HFFc6 (cell line): Measurements from ENCODE around the gene CEACAM16. TPM values are rescaled to one million over a fixed set of nuclear protein-coding genes. Genes with fewer than 3 reads are reported as not detected.

Experiments used
- DNase-seq: peaks from one replicate; pipeline ENCODE4 v3.0.0-alpha.2; 2018
- H3K27ac Mint-ChIP-seq: 2 replicates; pipeline ENCODE4 v1.8.0; 2020; ENCODE audit warnings: mild to moderate bottlenecking, mixed read lengths
- H3K27me3 Mint-ChIP-seq: 2 replicates; pipeline ENCODE4 v1.8.0; 2021; ENCODE audit warnings: mild to moderate bottlenecking, moderate library complexity, mixed read lengths; ENCODE audit not compliant: insufficient read depth
- H3K36me3 Mint-ChIP-seq: 2 replicates; pipeline ENCODE4 v1.8.0; 2021; ENCODE audit warnings: low read depth, mixed read lengths
- H3K4me1 Mint-ChIP-seq: 2 replicates; pipeline ENCODE4 v1.8.0; 2020; ENCODE audit warnings: low read depth, mixed read lengths
- H3K4me3 Mint-ChIP-seq: 2 replicates; pipeline ENCODE4 v1.8.0; 2020; ENCODE audit warnings: mild to moderate bottlenecking, moderate library complexity, mixed read lengths
- H3K9me3 Mint-ChIP-seq: 2 replicates; pipeline ENCODE4 v1.8.0; 2020; ENCODE audit warnings: mild to moderate bottlenecking, mixed read lengths
- total RNA-seq, 6 experiments: library from RNA; stranded (reverse); fragmentation: NEBNext Ultra II Directional; extraction: Animal tissue kit (Norgen Biotek cat#: 25700); gene quantifications; 2 replicates in 1 of 6; 3 replicates in 5 of 6; pipeline ENCODE4 v1.2.3, GENCODE V29; 2021
- TF ChIP-seq, protein P1 (sequence below): fragments of 200-600 bp; sonication (generic); IDR thresholded peaks from 2 replicates; pipeline ENCODE4 v1.5.0; 2021; ENCODE audit warnings: antibody characterized with exemption, mild to moderate bottlenecking

The CEACAM16 gene
- total RNA-seq, 6 experiments from 2014 or later, result not detected

DNA sequence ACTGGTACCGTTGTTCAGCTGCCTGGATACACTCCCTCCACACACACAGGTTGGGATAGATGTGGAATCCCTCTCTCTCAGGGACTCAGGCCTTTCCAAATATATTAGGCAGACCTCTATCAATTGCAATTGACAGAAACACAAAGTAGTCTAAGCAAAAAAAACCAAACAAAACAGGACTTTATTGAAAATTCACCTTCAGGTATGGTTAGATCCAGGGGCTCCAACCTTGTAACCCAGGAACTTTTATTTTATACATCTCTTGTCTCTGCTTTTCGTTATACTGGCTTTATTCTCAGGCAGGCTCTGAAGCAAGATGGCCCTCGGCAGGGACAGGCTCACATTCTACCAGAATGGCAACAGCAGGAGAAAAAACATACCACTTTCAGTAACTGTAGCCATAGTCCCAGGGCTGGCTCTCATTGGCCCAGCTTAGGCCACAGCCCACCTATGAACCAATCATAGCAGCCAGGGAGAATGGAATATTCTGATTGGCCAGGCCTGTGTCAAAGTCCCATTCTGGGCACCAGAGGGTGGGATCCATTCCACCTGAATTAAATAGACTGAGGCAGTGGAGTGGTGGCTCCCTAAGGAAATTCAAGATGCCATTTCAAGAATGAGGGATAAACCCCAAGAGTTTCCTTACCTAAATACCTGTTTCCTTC, 40.8 kb upstream of the CEACAM16 start:
- no peaks in the 10 kb centered on the region for H3K9me3 Mint-ChIP-seq
- TF ChIP-seq, protein P1, sequence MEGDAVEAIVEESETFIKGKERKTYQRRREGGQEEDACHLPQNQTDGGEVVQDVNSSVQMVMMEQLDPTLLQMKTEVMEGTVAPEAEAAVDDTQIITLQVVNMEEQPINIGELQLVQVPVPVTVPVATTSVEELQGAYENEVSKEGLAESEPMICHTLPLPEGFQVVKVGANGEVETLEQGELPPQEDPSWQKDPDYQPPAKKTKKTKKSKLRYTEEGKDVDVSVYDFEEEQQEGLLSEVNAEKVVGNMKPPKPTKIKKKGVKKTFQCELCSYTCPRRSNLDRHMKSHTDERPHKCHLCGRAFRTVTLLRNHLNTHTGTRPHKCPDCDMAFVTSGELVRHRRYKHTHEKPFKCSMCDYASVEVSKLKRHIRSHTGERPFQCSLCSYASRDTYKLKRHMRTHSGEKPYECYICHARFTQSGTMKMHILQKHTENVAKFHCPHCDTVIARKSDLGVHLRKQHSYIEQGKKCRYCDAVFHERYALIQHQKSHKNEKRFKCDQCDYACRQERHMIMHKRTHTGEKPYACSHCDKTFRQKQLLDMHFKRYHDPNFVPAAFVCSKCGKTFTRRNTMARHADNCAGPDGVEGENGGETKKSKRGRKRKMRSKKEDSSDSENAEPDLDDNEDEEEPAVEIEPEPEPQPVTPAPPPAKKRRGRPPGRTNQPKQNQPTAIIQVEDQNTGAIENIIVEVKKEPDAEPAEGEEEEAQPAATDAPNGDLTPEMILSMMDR, result no peak
- no peaks in the 10 kb centered on the region for H3K4me1 Mint-ChIP-seq
- DNase-seq, result no peak
- H3K36me3 Mint-ChIP-seq, result peaks cover 43% of the 10 kb centered on the region
- H3K27me3 Mint-ChIP-seq, result no peaks in the 10 kb centered on the region
- no peak overlapping the region for H3K4me3 Mint-ChIP-seq
- no peak overlapping the region for H3K27ac Mint-ChIP-seq

DNA sequence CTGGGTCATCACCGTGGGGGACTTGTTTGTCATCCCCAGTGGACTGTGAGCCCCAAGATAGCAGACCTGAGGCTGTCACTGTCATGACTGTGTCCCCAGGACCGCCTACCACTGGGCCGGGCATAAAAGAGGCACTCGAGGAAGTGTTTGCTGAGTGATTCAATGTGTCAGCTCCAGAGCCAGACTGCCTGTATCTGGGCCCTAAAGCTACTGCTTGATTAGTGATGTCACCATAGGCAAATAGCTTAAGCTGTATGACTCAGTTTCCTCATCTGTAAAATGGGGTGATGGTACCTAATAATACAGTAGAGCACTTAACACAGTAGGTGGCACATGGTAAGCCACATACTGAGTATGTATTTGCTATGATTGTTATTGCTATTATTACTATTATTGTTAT, 38.9 kb upstream of the CEACAM16 start:
- Mint-ChIP-seq H3K27ac (no peak overlapping the region), H3K36me3 (peaks cover 39% of the 10 kb centered on the region), H3K4me1 (no peaks in the 10 kb centered on the region), H3K27me3 (no peaks in the 10 kb centered on the region), H3K9me3 (no peaks in the 10 kb centered on the region), H3K4me3 (no peak overlapping the region)
- no peak for DNase-seq
- TF ChIP-seq, protein P1, result no peak

DNA sequence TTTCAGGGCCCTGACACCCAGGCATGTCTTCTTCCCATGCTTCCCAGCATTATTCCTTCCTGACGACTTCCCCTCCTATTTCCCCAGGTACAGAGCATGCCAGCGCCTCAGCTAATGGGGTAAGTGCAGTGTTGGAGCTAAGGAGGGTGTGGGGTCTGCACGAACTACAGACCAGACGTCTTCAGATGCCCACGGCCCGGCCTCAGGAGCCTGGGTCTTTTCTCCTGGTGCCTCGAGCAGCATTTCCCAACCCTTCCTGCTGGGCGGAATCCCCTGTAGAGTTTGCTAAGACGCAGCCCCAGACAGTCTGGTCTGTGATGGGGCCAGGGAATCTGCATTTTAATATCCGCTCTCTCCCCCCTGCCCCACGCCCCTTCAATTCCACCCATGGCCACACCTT, 37.7 kb upstream of the CEACAM16 start:
- no peak overlapping the region for H3K27ac Mint-ChIP-seq
- no peak overlapping the region for H3K4me3 Mint-ChIP-seq
- no peak for DNase-seq
- TF ChIP-seq, protein P1, result no peak
- H3K4me1 Mint-ChIP-seq, result no peaks in the 10 kb centered on the region
- H3K9me3 Mint-ChIP-seq, result no peaks in the 10 kb centered on the region
- no peaks in the 10 kb centered on the region for H3K27me3 Mint-ChIP-seq
- peaks cover 38% of the 10 kb centered on the region for H3K36me3 Mint-ChIP-seq

DNA sequence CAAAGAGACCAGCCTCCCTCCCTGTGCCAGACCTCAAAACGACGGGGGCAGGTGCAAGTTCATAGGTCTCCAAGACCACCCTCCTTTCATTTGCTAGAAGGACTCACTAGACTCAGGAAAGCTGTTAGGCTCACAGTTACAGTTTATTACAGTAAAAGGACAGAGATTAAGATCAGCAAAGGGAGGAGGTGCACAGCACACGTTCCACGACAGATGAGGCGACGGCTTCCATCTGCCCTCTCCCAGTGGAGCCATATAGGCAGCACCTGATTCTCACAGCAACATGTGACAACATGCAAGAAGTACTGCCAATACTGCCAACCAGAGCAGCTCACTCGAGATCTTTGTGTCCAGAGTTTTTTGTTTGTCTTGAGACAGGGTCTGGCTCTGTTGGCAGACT, 37.0 kb upstream of the CEACAM16 start:
- H3K4me1 Mint-ChIP-seq, result no peaks in the 10 kb centered on the region
- no peak overlapping the region for H3K27ac Mint-ChIP-seq
- no peaks in the 10 kb centered on the region for H3K9me3 Mint-ChIP-seq
- peaks cover 32% of the 10 kb centered on the region for H3K36me3 Mint-ChIP-seq
- H3K27me3 Mint-ChIP-seq, result no peaks in the 10 kb centered on the region
- DNase-seq, result no peak
- TF ChIP-seq, protein P1, result no peak
- H3K4me3 Mint-ChIP-seq, result no peak overlapping the region

DNA sequence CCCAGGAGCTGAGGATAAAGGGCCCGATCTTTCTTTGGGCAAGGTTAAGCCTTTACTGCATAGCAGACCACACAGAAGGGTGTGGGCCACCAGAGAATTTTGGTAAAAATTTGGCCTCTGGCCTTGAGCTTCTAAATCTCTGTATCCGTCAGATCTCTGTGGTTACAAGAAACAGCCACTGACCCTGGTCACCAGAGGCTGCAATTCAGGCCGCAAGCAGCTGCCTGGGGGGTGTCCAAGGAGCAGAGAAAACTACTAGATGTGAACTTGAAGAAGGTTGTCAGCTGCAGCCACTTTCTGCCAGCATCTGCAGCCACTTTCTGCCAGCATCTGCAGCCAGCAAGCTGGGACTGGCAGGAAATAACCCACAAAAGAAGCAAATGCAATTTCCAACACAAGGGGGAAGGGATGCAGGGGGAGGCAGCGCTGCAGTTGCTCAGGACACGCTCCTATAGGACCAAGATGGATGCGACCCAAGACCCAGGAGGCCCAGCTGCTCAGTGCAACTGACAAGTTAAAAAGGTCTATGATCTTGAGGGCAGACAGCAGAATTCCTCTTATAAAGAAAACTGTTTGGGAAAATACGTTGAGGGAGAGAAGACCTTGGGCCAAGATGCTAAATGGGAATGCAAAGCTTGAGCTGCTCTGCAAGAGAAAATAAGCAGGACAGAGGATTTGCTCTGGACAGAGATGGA, 36.1 kb upstream of the CEACAM16 start:
- TF ChIP-seq, protein P1, result no peak
- H3K4me3 Mint-ChIP-seq, result no peak overlapping the region
- H3K27ac Mint-ChIP-seq, result no peak overlapping the region
- H3K36me3 Mint-ChIP-seq, result peaks cover 23% of the 10 kb centered on the region
- no peak for DNase-seq
- no peaks in the 10 kb centered on the region for H3K9me3 Mint-ChIP-seq
- no peaks in the 10 kb centered on the region for H3K27me3 Mint-ChIP-seq
- no peaks in the 10 kb centered on the region for H3K4me1 Mint-ChIP-seq
